ENCODE results near the gene CD55.

CD55 gene

DNA sequence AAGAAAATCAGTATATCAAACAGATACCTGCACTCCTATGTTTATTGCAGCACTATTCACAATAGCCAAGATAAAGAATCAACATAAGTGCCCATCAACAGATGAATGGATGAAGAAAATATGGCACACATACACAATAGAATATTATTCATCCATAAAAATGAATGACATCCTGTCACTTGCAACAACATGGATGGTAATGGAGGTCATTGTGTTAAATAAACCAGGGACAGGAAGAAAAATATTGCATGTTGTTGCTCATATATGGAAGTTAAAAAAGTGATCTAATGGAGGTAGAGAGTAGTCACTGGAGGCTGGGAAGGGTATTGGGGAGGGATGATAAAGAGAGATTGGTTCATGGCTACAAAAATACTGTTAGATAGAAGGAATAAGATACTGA, 67.2 kb downstream of the CD55 start:
- Histone ChIP-seq H3K4me1 (ENCODE audit: control insufficient read depth in 5 of 5, insufficient read depth in 5 of 5, low read length in 5 of 5) (no peaks in the 10 kb centered on the region), H3K36me3 (ENCODE audit: control insufficient read depth in 5 of 5, insufficient read depth in 5 of 5, low read length in 5 of 5) (no peaks in the 10 kb centered on the region), H3K4me3 (ENCODE audit: low read depth in 1 of 5, low read length in 5 of 5) (no peak overlapping the region), H3K9ac (ENCODE audit: low read length in 5 of 5) (no peak overlapping the region), H3K27me3 (ENCODE audit: control insufficient read depth in 5 of 5, insufficient read depth in 4 of 5, low read length in 5 of 5) (no peaks in the 10 kb centered on the region), H3K27ac (ENCODE audit: low read depth, low read length) (no peak overlapping the region), H3K9me3 (ENCODE audit: control insufficient read depth in 5 of 5, low read length in 5 of 5) (peaks cover 0 to 3% (median 0%) of the 10 kb centered on the region in 5 donors)

DNA sequence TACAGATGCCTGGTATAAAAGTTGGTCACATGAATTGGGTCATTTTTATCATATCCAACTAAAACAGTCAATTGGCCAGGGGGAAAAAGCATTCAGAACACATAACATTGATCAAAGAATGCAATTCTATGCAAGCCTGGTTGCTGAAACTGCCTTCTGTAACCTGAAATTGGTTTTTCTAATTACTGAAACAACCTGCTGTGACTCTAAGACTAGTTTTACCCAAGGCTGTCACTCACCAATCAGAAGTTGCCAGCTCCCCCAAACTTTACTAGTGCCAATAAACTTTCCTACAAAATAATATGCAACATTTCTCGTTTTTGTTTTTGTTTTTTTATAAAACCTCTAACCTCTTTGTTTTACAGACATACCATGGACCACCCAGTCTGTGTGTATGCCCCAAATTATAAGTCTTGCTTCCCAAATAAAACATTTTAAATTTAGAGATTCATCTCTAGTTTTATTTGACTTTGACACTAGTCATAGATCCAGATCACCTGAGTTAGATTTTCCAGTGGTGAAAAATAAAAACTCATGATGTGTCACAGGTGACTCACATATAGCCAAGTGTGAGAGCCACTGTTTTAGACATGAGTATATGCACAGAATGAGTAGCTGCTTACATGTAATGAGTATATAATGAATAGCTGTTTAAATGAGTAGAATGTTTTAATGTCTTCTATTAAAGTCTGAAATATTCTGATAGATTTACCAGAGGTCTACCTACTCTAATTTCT, 68.4 kb downstream of the CD55 start:
- no peaks in the 10 kb centered on the region for H3K4me1 ChIP-seq (ENCODE audit: control insufficient read depth in 5 of 5, insufficient read depth in 5 of 5, low read length in 5 of 5)

DNA sequence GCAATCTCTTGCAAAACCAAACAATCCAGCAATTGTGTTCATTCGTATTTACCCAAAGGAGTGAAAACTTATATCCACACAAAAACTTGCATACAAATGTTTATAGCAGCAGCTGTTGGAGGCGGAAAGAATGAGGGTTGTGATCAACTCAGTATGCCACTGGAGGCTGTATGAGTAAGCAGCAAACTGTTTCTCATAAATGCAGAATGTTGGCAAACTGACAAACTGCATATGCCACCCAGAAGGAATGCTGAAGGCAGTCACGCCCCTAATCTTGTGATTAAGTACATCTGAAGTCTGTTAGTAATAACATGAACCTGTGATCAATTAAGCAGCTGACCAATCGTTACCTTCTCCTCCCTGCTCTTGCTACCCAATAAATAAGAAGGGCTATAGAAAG, 72.1 kb downstream of the CD55 start:
- H3K4me3 ChIP-seq (ENCODE audit: low read depth in 1 of 5, low read length in 5 of 5): no peak overlapping the region
- H3K27ac ChIP-seq (ENCODE audit: low read depth, low read length): no peak overlapping the region
- H3K27me3 ChIP-seq (ENCODE audit: control insufficient read depth in 5 of 5, insufficient read depth in 4 of 5, low read length in 5 of 5): no peaks in the 10 kb centered on the region
- no peaks in the 10 kb centered on the region for H3K9me3 ChIP-seq (ENCODE audit: control insufficient read depth in 5 of 5, low read length in 5 of 5)
- H3K36me3 ChIP-seq (ENCODE audit: control insufficient read depth in 5 of 5, insufficient read depth in 5 of 5, low read length in 5 of 5): no peaks in the 10 kb centered on the region
- no peak overlapping the region for H3K9ac ChIP-seq (ENCODE audit: low read length in 5 of 5)
- no peaks in the 10 kb centered on the region for H3K4me1 ChIP-seq (ENCODE audit: control insufficient read depth in 5 of 5, insufficient read depth in 5 of 5, low read length in 5 of 5)

More for the DNA sequence above, 68.4 kb downstream of the CD55 start:
- Histone ChIP-seq H3K9me3 (ENCODE audit: control insufficient read depth in 5 of 5, low read length in 5 of 5) (peaks cover 0 to 3% (median 0%) of the 10 kb centered on the region in 5 donors), H3K4me3 (ENCODE audit: low read depth in 1 of 5, low read length in 5 of 5) (no peak overlapping the region), H3K27me3 (ENCODE audit: control insufficient read depth in 5 of 5, insufficient read depth in 4 of 5, low read length in 5 of 5) (no peaks in the 10 kb centered on the region), H3K27ac (ENCODE audit: low read depth, low read length) (no peak overlapping the region), H3K36me3 (ENCODE audit: control insufficient read depth in 5 of 5, insufficient read depth in 5 of 5, low read length in 5 of 5) (no peaks in the 10 kb centered on the region), H3K9ac (ENCODE audit: low read length in 5 of 5) (no peak overlapping the region)

DNA sequence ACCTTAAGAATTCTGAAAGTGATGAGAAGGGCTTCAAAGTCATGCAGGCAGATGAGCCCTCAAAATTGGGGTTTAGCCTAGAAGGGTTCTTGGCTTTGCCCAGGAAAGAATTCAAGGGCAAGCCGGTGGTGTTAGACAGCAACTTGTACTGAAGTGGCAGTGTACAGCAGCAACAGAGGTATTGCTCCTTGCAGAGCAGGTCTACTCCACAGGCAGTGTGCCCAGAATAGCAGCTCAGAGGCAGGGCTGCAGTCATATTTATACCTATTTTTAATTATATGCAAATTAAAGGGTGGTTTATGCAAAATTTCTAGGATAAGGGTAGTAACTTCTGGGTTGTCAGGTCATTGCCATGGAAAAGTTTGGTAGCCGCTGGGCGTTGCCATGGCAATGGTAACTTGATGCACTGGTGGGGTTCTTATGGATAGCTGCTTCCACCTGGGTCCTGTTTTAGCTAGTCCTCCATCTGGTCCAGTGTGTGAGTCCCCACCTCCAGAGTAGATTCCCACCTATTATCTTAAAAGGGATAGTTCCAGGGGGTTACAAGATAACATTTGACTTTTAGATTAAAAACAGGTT, 74.8 kb downstream of the CD55 start:
- no peaks in the 10 kb centered on the region for H3K9me3 ChIP-seq (ENCODE audit: control insufficient read depth in 5 of 5, low read length in 5 of 5)

GRCh38 chr1:207397525-207397926, 76.0 kb downstream of the CD55 start:
- Histone ChIP-seq H3K9me3 (ENCODE audit: control insufficient read depth in 5 of 5, low read length in 5 of 5) (no peaks in the 10 kb centered on the region), H3K9ac (ENCODE audit: low read length in 5 of 5) (no peak overlapping the region), H3K27me3 (ENCODE audit: control insufficient read depth in 5 of 5, insufficient read depth in 4 of 5, low read length in 5 of 5) (no peaks in the 10 kb centered on the region), H3K27ac (ENCODE audit: low read depth, low read length) (no peak overlapping the region), H3K36me3 (ENCODE audit: control insufficient read depth in 5 of 5, insufficient read depth in 5 of 5, low read length in 5 of 5) (no peaks in the 10 kb centered on the region), H3K4me1 (ENCODE audit: control insufficient read depth in 5 of 5, insufficient read depth in 5 of 5, low read length in 5 of 5) (no peaks in the 10 kb centered on the region), H3K4me3 (ENCODE audit: low read depth in 1 of 5, low read length in 5 of 5) (no peak overlapping the region)

More for the DNA sequence above, 74.8 kb downstream of the CD55 start:
- no peaks in the 10 kb centered on the region for H3K4me1 ChIP-seq (ENCODE audit: control insufficient read depth in 5 of 5, insufficient read depth in 5 of 5, low read length in 5 of 5)
- no peaks in the 10 kb centered on the region for H3K36me3 ChIP-seq (ENCODE audit: control insufficient read depth in 5 of 5, insufficient read depth in 5 of 5, low read length in 5 of 5)
- H3K27me3 ChIP-seq (ENCODE audit: control insufficient read depth in 5 of 5, insufficient read depth in 4 of 5, low read length in 5 of 5): no peaks in the 10 kb centered on the region
- no peak overlapping the region for H3K9ac ChIP-seq (ENCODE audit: low read length in 5 of 5)
- H3K27ac ChIP-seq (ENCODE audit: low read depth, low read length): no peak overlapping the region
- no peak overlapping the region for H3K4me3 ChIP-seq (ENCODE audit: low read depth in 1 of 5, low read length in 5 of 5)

DNA sequence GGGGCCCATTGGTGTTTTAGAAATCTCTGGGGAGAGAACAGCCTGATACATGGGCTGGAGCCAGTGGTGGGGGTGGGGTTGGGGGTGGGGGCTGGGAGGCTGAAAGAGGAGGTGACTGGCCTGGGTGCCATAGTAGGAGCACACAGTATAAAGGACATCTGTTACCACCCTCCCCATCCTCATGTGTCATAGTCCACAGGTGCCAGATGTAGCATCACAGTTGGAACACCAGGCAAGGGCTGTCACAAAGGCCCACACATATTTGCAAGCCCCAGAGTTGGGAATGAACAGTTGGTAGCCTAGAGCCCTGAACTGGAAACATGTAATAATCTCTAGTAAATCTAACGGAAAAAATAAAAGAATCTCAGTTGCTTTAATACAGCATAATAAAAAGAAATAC, 77.5 kb downstream of the CD55 start:
- Histone ChIP-seq H3K4me3 (ENCODE audit: low read depth in 1 of 5, low read length in 5 of 5) (no peak overlapping the region), H3K36me3 (ENCODE audit: control insufficient read depth in 5 of 5, insufficient read depth in 5 of 5, low read length in 5 of 5) (no peaks in the 10 kb centered on the region), H3K4me1 (ENCODE audit: control insufficient read depth in 5 of 5, insufficient read depth in 5 of 5, low read length in 5 of 5) (no peaks in the 10 kb centered on the region), H3K9ac (ENCODE audit: low read length in 5 of 5) (no peak overlapping the region), H3K9me3 (ENCODE audit: control insufficient read depth in 5 of 5, low read length in 5 of 5) (no peaks in the 10 kb centered on the region), H3K27ac (ENCODE audit: low read depth, low read length) (no peak overlapping the region), H3K27me3 (ENCODE audit: control insufficient read depth in 5 of 5, insufficient read depth in 4 of 5, low read length in 5 of 5) (no peaks in the 10 kb centered on the region)

- H3K36me3 ChIP-seq (ENCODE audit: control insufficient read depth in 5 of 5, insufficient read depth in 5 of 5, low read length in 5 of 5): no peaks in the 10 kb centered on the region
- H3K4me3 ChIP-seq (ENCODE audit: low read depth in 1 of 5, low read length in 5 of 5): no peak overlapping the region
- no peaks in the 10 kb centered on the region for H3K27me3 ChIP-seq (ENCODE audit: control insufficient read depth in 5 of 5, insufficient read depth in 4 of 5, low read length in 5 of 5)
- H3K9me3 ChIP-seq (ENCODE audit: control insufficient read depth in 5 of 5, low read length in 5 of 5): no peaks in the 10 kb centered on the region
- H3K9ac ChIP-seq (ENCODE audit: low read length in 5 of 5): no peak overlapping the region
- no peaks in the 10 kb centered on the region for H3K4me1 ChIP-seq (ENCODE audit: control insufficient read depth in 5 of 5, insufficient read depth in 5 of 5, low read length in 5 of 5)
- no peak overlapping the region for H3K27ac ChIP-seq (ENCODE audit: low read depth, low read length)
Measured at GRCh38 chr1:207401578-207401977, 80.1 kb downstream of the CD55 start.

- H3K9me3 ChIP-seq (ENCODE audit: control insufficient read depth in 5 of 5, low read length in 5 of 5): no peaks in the 10 kb centered on the region
- no peak overlapping the region for H3K27ac ChIP-seq (ENCODE audit: low read depth, low read length)
- H3K36me3 ChIP-seq (ENCODE audit: control insufficient read depth in 5 of 5, insufficient read depth in 5 of 5, low read length in 5 of 5): no peaks in the 10 kb centered on the region
- peaks cover 0 to 2% (median 0%) of the 10 kb centered on the region in 5 donors for H3K4me1 ChIP-seq (ENCODE audit: control insufficient read depth in 5 of 5, insufficient read depth in 5 of 5, low read length in 5 of 5)
- H3K4me3 ChIP-seq (ENCODE audit: low read depth in 1 of 5, low read length in 5 of 5): no peak overlapping the region
- H3K27me3 ChIP-seq (ENCODE audit: control insufficient read depth in 5 of 5, insufficient read depth in 4 of 5, low read length in 5 of 5): no peaks in the 10 kb centered on the region
- no peak overlapping the region for H3K9ac ChIP-seq (ENCODE audit: low read length in 5 of 5)
Measured at GRCh38 chr1:207402744-207403143, 81.3 kb downstream of the CD55 start.

DNA sequence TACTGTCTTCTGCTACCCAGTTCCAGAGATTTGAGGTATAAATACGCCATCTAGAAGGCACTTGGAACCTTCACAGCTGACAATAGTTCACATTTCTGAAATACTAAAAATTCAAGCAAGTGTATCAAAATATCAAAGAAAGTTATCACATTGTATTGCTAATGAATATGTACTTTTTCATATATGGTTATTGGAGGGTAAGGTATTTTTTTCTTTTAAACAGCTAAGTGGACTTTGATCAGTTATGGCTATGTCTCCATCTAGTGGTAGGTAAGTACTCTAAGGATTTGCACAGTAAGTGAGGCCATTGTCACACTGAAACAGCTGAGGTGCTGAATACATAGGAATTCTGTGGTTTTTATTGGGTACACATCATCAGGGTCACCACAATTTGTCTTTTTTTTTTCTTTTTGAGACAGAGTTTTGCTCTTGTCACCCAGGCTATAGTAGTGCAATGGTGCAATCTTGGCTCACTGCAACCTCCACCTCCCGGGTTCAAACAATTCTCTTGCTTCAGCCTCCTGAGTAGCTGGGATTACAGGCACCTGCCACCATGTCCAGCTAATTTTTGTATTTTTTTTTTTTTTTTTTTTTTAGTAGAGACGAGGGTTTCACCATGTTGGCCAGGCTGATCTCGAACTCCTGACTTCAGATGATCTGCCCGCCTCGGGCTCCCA, 83.5 kb downstream of the CD55 start:
- Histone ChIP-seq H3K27me3 (ENCODE audit: control insufficient read depth in 5 of 5, insufficient read depth in 4 of 5, low read length in 5 of 5) (no peaks in the 10 kb centered on the region), H3K36me3 (ENCODE audit: control insufficient read depth in 5 of 5, insufficient read depth in 5 of 5, low read length in 5 of 5) (no peaks in the 10 kb centered on the region), H3K27ac (ENCODE audit: low read depth, low read length) (no peak overlapping the region), H3K9me3 (ENCODE audit: control insufficient read depth in 5 of 5, low read length in 5 of 5) (no peaks in the 10 kb centered on the region), H3K4me1 (ENCODE audit: control insufficient read depth in 5 of 5, insufficient read depth in 5 of 5, low read length in 5 of 5) (peaks cover 0 to 2% (median 0%) of the 10 kb centered on the region in 5 donors), H3K4me3 (ENCODE audit: low read depth in 1 of 5, low read length in 5 of 5) (no peak overlapping the region), H3K9ac (ENCODE audit: low read length in 5 of 5) (no peak overlapping the region)

DNA sequence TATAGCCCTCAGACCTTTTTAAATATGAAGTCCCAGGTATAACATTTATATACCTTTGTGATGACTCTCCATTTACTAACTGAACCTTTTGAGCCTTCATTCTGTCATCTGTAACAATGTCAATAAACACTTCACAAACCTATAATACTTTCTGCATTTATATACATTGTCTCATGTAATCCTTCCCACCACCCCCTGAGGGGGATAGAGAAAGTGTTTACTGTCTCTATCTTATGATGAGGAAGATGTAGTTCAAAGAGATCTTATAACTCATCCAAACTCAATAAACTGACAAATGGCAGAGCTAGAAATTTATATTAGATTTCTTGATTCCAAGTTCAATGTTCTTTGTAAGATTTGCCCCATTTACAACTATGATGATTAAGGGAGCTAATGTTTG, 84.3 kb downstream of the CD55 start:
- no peaks in the 10 kb centered on the region for H3K9me3 ChIP-seq (ENCODE audit: control insufficient read depth in 5 of 5, low read length in 5 of 5)
- H3K27ac ChIP-seq (ENCODE audit: low read depth, low read length): no peak overlapping the region
- no peak overlapping the region for H3K9ac ChIP-seq (ENCODE audit: low read length in 5 of 5)
- H3K36me3 ChIP-seq (ENCODE audit: control insufficient read depth in 5 of 5, insufficient read depth in 5 of 5, low read length in 5 of 5): no peaks in the 10 kb centered on the region
- H3K4me1 ChIP-seq (ENCODE audit: control insufficient read depth in 5 of 5, insufficient read depth in 5 of 5, low read length in 5 of 5): peaks cover 0 to 2% (median 0%) of the 10 kb centered on the region in 5 donors
- H3K4me3 ChIP-seq (ENCODE audit: low read depth in 1 of 5, low read length in 5 of 5): no peak overlapping the region
- H3K27me3 ChIP-seq (ENCODE audit: control insufficient read depth in 5 of 5, insufficient read depth in 4 of 5, low read length in 5 of 5): no peaks in the 10 kb centered on the region

Measured in subcutaneous abdominal adipose tissue (tissue), 5 donors.